Stimulated activated CD4-positive, alpha-beta T cell treated with anti-CD3 and anti-CD28 coated beads, Interleukin-12 subunit alpha, Interleukin-12 subunit beta, amount 100 ng/mL, for 24 hours (primary cell): ENCODE measurements around the gene CKMT1B.
"Not testable (repeated sequence)": the region's sequence is repeated elsewhere in the genome, so short reads cannot be mapped to it uniquely, and the experiment has no call there.

Experiments
- DNase-seq, 2 experiments: peaks; one replicate each; pipeline ENCODE4 v3.0.0-alpha.2; 2020; ENCODE audit warnings: low read depth in 2 of 2

The CKMT1B gene

GRCh38 chr15:43593328-43594190 is at the start of gene CKMT1B:
CKMT1B (plus strand) TSS chr15:43594027; CDS start chr15:43594219, 192 bp downstream.
- DNase-seq, result not testable (repeated sequence)

GRCh38 chr15:43544266-43544665 is 49.6 kb upstream of the CKMT1B start:
- DNase-seq, result no peak

GRCh38 chr15:43545426-43545825 is 48.4 kb upstream of the CKMT1B start:
- no peak for DNase-seq

- DNase-seq, result no peak
Measured at GRCh38 chr15:43547539-43547938, 46.3 kb upstream of the CKMT1B start.

GRCh38 chr15:43550527-43551363 is 43.1 kb upstream of the CKMT1B start:
- DNase-seq, result no peak

- no peak for DNase-seq
Measured at GRCh38 chr15:43552256-43552655, 41.6 kb upstream of the CKMT1B start.

GRCh38 chr15:43552986-43553385 is 40.8 kb upstream of the CKMT1B start:
- DNase-seq, result no peak

- DNase-seq, result not testable (repeated sequence)
Measured at GRCh38 chr15:43562753-43563152, 31.1 kb upstream of the CKMT1B start.

GRCh38 chr15:43563793-43564192 is 30.0 kb upstream of the CKMT1B start:
- not testable (repeated sequence) for DNase-seq

- DNase-seq, result not testable (repeated sequence)
Measured at GRCh38 chr15:43566615-43567014, 27.2 kb upstream of the CKMT1B start.

GRCh38 chr15:43574607-43575006 is 19.2 kb upstream of the CKMT1B start:
- DNase-seq, result not testable (repeated sequence)

GRCh38 chr15:43589778-43590466 is 3.9 kb upstream of the CKMT1B start, which contains the start of gene PPIP5K1:
PPIP5K1 (minus strand) TSS chr15:43590208; CDS start chr15:43584504, 5,704 bp downstream.
- DNase-seq, result not testable (repeated sequence)

GRCh38 chr15:43592841-43593240 is 986 bp upstream of the CKMT1B start:
- DNase-seq, result not testable (repeated sequence)

GRCh38 chr15:43599131-43599530 is 5.3 kb downstream of the CKMT1B start:
- not testable (repeated sequence) for DNase-seq

GRCh38 chr15:43600200-43600599 is 6.4 kb downstream of the CKMT1B start:
- DNase-seq, result not testable (repeated sequence)

- not testable (repeated sequence) for DNase-seq
Measured at GRCh38 chr15:43602233-43602632, 8.4 kb downstream of the CKMT1B start.

- not testable (repeated sequence) for DNase-seq
Measured at GRCh38 chr15:43617750-43618149, 23.9 kb downstream of the CKMT1B start.

- not testable (repeated sequence) for DNase-seq
Measured at GRCh38 chr15:43618700-43619099, 24.9 kb downstream of the CKMT1B start, which contains the start of gene STRC. STRC (minus strand) TSS chr15:43618800; CDS start chr15:43618722, 78 bp downstream.

- not testable (repeated sequence) for DNase-seq
Measured at GRCh38 chr15:43622068-43622799, 28.4 kb downstream of the CKMT1B start.

GRCh38 chr15:43625106-43625505 is 31.3 kb downstream of the CKMT1B start:
- DNase-seq, result no peak

- DNase-seq, result not testable (repeated sequence)
Measured at GRCh38 chr15:43626937-43627336, 33.1 kb downstream of the CKMT1B start.
